ENCODE results near the gene PLPPR5. TPM values are rescaled to one million over a fixed set of nuclear protein-coding genes. Genes with fewer than 3 reads are reported as not detected.

PLPPR5 gene
- total RNA-seq, 4 donors from 2014 or later: 0.14 to 0.16 TPM; not detected in 2

DNA sequence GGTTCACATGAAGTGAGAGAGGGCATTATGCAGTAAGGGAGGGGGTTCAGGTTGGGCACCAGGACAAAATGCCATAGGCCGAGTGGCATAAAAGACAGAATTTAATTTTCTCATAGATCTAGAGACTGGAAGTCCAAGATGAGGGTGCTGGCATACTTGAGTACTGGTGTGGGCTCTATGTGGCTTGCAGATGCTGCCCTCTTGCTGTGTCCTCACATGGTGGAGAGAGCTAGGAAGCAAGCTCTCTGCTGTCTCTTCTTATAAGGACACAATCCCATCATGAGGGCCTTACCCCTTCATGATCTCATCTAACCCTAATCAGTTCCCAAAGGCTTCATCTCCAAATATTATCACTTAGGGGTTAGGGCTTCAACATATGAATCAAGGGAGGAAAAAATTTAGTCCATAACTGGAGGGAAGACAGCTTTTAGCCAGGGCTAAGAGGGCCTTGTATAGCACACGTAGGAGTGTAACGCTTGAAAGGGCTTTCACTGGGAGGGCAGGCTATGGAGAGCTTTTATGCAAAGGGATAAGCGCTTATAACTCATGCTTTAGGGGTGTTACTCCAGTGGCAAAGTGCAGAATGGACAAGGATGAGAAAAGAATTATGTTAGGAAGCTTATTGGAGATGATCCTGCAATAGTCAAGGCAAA, 64.5 kb downstream of the PLPPR5 start:
- 96 to 100% methylated on average over 1 to 4 of the region's 4 CpGs for WGBS, 2 donors (ENCODE audit: low coverage in 1 of 2)
- H3K4me3 ChIP-seq: no peak overlapping the region
- H3K4me1 ChIP-seq: no peaks in the 10 kb centered on the region
- no peaks in the 10 kb centered on the region for H3K36me3 ChIP-seq
- H3K9me3 ChIP-seq: no peaks in the 10 kb centered on the region
- intact Hi-C loops (cut with DNase I; ENCODE audit: low total_unique reads): no loop called here
- DNase-seq: peak; percentile 10
- H3K27me3 ChIP-seq: no peaks in the 10 kb centered on the region
- peak in 2 of 5 experiments; percentile 8 to 16 for TF ChIP-seq CTCF (IDR thresholded peaks at IDR 0.05)
- TF ChIP-seq POLR2AphosphoS5 (IDR thresholded peaks at IDR 0.05): no peak
- TF ChIP-seq EP300 (IDR thresholded peaks at IDR 0.05; ENCODE audit: low read depth): no peak
- TF ChIP-seq POLR2A (IDR thresholded peaks at IDR 0.05): no peak
- no peak overlapping the region for H3K27ac ChIP-seq
- in situ Hi-C loops (cut with MboI; ENCODE audit: low pct_ligation_motif_present in 1 of 4, low pct_unique_long_range_greater_than_20kb in 1 of 4, low sequenced_read_pairs in 3 of 4): no loop called here

DNA sequence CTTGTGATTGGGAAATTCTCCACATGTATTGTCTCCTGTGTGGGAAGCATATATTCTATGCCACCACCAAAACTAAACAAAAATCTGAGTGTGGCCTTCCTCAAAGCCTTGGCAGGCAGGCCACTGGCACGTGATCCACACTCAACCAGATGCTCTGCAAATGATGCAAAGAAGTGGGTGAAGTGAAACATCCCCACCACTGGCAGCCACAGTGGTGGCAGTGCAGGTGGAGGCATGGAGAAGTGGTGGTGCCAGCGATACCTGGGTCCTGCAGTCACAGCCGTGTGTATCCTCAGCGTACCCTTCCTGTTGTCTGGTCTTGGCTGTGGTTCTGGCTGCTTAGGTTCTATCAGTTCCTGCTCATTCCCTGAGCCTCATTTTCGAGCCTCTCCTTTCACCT, 65.2 kb downstream of the PLPPR5 start:
- Histone ChIP-seq H3K36me3 (no peaks in the 10 kb centered on the region), H3K4me3 (no peak overlapping the region), H3K27me3 (no peaks in the 10 kb centered on the region), H3K4me1 (no peaks in the 10 kb centered on the region), H3K9me3 (no peaks in the 10 kb centered on the region), H3K27ac (no peak overlapping the region)
- DNase-seq: no peak
- TF ChIP-seq POLR2A (IDR thresholded peaks at IDR 0.05) (no peak), CTCF (IDR thresholded peaks at IDR 0.05) (no peak), EP300 (IDR thresholded peaks at IDR 0.05; ENCODE audit: low read depth) (no peak), POLR2AphosphoS5 (IDR thresholded peaks at IDR 0.05) (no peak)
- in situ Hi-C loops (cut with MboI; ENCODE audit: low pct_ligation_motif_present in 1 of 4, low pct_unique_long_range_greater_than_20kb in 1 of 4, low sequenced_read_pairs in 3 of 4): no loop called here
- intact Hi-C loops (cut with DNase I; ENCODE audit: low total_unique reads): no loop called here
- WGBS, 2 donors (ENCODE audit: low coverage in 1 of 2): 75 to 80% methylated on average over 2 to 5 of the region's 5 CpGs

DNA sequence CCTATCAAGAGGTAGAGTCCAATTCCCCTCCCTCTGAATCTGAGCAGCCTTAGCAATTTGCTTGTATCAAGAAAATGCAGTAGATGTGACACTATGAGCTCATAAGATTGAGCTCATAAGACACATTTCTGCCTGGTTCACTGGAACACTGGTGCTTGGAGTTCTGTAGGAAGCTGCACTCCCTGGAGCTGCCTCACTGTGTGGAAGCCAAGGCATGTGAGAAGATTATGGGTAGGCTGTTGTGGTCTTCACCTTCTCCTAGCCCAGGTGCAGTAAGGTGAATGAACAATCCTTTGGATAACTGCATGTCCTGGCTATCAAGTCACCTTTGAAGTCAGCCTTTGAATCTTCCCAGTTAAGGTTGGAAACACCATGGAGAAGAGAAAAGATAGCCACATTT, 67.3 kb downstream of the PLPPR5 start:
- Histone ChIP-seq H3K27me3 (no peaks in the 10 kb centered on the region), H3K4me1 (no peaks in the 10 kb centered on the region), H3K9me3 (no peaks in the 10 kb centered on the region), H3K27ac (no peak overlapping the region), H3K36me3 (no peaks in the 10 kb centered on the region), H3K4me3 (no peak overlapping the region)
- in situ Hi-C loops (cut with MboI; ENCODE audit: low pct_ligation_motif_present in 1 of 4, low pct_unique_long_range_greater_than_20kb in 1 of 4, low sequenced_read_pairs in 3 of 4): no loop called here
- no peak for TF ChIP-seq CTCF (IDR thresholded peaks at IDR 0.05)
- no peak for TF ChIP-seq EP300 (IDR thresholded peaks at IDR 0.05; ENCODE audit: low read depth)
- no peak for TF ChIP-seq POLR2A (IDR thresholded peaks at IDR 0.05)
- no peak for TF ChIP-seq POLR2AphosphoS5 (IDR thresholded peaks at IDR 0.05)
- no peak for DNase-seq
- intact Hi-C loops (cut with DNase I; ENCODE audit: low total_unique reads): no loop called here

- in situ Hi-C loops (cut with MboI; ENCODE audit: low pct_ligation_motif_present in 1 of 4, low pct_unique_long_range_greater_than_20kb in 1 of 4, low sequenced_read_pairs in 3 of 4): no loop called here
- Histone ChIP-seq H3K27ac (no peak overlapping the region), H3K9me3 (no peaks in the 10 kb centered on the region), H3K4me3 (no peak overlapping the region), H3K36me3 (no peaks in the 10 kb centered on the region), H3K27me3 (no peaks in the 10 kb centered on the region), H3K4me1 (no peaks in the 10 kb centered on the region)
- no peak for TF ChIP-seq EP300 (IDR thresholded peaks at IDR 0.05; ENCODE audit: low read depth)
- TF ChIP-seq CTCF (IDR thresholded peaks at IDR 0.05): no peak
- no peak for TF ChIP-seq POLR2AphosphoS5 (IDR thresholded peaks at IDR 0.05)
- TF ChIP-seq POLR2A (IDR thresholded peaks at IDR 0.05): no peak
- intact Hi-C loops (cut with DNase I; ENCODE audit: low total_unique reads): no loop called here
- no peak for DNase-seq
- 82 to 83% methylated on average over 2 to 5 of the region's 5 CpGs for WGBS, 2 donors (ENCODE audit: low coverage in 1 of 2)
Measured at GRCh38 chr1:98932184-98932583, 72.5 kb downstream of the PLPPR5 start.

Measured in transverse colon (tissue), 4 donors.